HG02970 (cell line): Measurements from ENCODE around the gene CMC1.
A peak's percentile ranks its signal among the peaks of the same experiment; 100 is the strongest.
"Not testable (repeated sequence)": the region's sequence is repeated elsewhere in the genome, so short reads cannot be mapped to it uniquely, and the experiment has no call there.

Experiments
- ATAC-seq: cut with Tn5 transposase; IDR thresholded peaks from one replicate; pipeline ENCODE4 v1.9.1; 2021; ENCODE audit warnings: mild to moderate bottlenecking, moderate library complexity, moderate number of reproducible peaks; ENCODE audit not compliant: unreplicated experiment, low FRiP score

CMC1 gene

DNA sequence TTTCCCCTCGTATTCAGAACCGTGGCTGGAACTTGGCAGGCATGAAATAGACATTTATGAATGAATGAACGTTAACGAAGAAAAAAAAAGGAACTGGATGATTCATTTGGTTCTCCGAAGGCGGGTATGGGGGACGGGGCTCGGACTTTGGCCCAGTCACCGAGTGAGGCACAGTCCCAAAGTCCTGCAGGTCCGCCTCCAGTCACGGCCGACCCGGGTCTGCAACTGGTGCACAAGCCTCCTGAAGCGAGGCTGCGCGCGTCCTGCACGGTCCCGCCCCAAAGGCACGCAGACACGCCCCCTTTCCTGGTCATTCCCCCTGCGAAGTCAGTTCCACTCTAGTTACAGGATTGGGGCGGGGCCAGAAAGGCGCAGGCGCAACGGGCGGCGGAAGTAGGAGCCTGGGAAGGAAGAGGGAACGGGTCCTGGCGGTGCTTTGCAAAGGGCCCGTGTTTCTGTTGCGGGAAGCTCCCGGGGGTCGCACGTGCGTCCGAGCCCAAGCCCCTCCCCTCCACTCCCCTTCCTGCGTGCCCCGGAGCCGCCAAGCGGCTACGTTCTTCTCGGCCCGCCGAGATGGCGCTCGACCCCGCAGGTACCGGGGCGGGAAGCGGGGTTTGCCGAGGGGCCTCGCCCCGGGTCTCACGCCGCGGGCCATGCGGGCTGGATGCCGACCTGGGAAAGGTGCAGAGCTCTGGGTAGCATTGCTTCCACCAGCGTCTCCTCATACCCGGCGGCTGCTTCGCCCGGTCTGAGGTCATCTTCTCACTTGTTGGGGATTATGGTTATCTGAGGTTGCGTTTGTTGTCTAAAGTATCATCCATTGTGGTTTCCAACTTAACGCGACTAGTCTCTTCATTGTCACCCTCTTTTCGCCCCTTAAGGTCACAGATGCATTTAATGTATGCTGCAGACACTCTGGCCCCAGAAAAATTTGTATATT lies at the start of gene CMC1:
TSS of gene CMC1 (plus strand) at position 399 of the 940 bp plus-strand sequence. CDS start at position 574, 175 bp downstream.
- peak; percentile 97 for ATAC-seq

GRCh38 chr3:28198161-28198560 lies 43.3 kb upstream of the CMC1 start:
- no peak for ATAC-seq

GRCh38 chr3:28198974-28199373 lies 42.4 kb upstream of the CMC1 start:
- ATAC-seq: no peak

GRCh38 chr3:28199643-28200042 lies 41.8 kb upstream of the CMC1 start:
- not testable (repeated sequence) for ATAC-seq

- ATAC-seq: not testable (repeated sequence)
Measured at GRCh38 chr3:28200366-28200848, 41.0 kb upstream of the CMC1 start.

GRCh38 chr3:28206479-28206878 lies 34.9 kb upstream of the CMC1 start:
- ATAC-seq: no peak

GRCh38 chr3:28207000-28207733 lies 34.3 kb upstream of the CMC1 start:
- ATAC-seq: no peak

DNA sequence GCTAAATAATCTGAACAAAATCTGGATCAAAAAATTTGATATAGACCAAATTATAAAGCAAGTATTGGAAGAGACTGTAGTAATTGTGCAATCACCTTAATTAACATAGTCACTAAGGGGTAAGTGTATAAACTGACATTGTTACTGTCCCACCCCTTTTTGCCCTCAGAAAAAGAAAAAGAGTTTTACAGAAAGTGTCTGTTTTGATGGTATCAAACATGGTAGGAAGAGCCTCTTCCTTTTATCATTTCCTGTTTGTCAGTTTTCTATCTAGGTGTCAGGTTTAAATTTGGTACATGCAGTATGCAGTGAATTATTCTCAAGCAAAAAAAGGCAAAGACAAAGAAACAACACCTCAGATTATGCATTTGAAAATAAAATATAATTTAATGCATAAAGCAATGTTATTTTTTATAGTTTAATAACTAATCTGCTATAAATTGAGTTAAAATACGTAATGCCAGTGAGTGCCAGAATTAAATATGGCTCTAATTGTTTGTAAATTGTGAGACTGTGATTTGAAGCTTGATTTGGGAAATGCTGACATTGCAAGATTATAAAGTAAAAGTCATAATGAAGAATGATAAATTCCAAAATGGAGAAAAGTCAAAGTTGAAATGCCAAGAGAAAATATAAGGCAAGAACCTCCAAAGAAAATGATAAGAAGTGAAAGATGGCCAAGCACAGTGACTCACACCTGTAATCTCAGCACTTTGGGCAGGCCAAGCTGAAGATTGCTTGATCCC lies 30.3 kb upstream of the CMC1 start:
- ATAC-seq: no peak

GRCh38 chr3:28212681-28213080 lies 28.7 kb upstream of the CMC1 start:
- no peak for ATAC-seq

DNA sequence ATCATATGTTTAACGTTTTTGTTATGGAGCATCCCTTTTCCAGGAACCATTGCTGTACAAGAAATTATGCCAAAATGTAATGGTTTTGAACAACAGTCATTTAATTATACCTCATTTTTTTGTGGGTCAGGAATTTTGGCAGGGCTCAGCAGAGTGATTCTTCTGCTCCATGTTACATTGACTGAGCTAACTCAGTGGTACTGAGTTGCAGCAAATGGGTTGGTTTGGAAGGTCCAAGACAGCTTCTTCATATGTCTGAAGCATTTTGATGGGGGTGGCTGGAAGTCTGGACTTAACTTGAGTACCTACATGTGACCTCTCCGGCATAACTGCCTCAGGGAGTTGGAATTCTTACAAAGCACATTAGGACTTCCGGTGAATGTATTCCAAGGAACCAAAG lies 26.0 kb upstream of the CMC1 start:
- no peak for ATAC-seq

- ATAC-seq: no peak
Measured at GRCh38 chr3:28218071-28218916, 23.1 kb upstream of the CMC1 start.

DNA sequence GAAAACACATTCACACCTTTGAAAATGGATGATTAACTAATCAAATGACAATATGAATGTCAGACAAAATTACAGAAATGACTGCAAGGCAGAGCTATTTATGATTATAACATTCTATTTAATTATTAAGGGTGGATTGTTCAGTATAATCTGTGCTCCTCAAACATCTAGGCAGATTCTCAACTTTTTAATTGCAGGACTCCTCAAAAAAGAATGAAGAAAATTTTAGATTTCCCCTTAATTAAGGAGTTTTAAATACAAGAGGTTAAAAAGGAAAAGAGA lies 22.6 kb upstream of the CMC1 start:
- no peak for ATAC-seq

GRCh38 chr3:28224430-28224829 lies 17.0 kb upstream of the CMC1 start:
- ATAC-seq: no peak

DNA sequence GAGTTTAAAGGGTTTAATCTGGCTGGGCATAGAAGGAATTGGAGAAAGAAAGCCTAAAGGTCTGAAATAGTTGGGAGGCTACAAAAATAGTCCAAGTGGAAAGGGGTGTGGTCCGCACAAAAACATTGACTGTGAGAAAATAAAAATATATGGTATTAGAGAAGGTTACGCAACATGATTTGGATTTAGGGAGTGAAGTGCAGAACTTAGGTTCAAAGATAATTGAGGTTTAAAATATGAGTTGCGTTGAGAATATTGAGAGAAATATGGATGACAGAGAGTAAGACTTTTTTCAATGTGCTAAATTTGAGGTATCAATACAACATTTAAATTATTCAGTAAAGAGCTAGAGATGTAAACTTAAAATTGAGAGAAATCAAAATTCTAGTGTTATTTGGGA lies 15.4 kb upstream of the CMC1 start:
- ATAC-seq: no peak

DNA sequence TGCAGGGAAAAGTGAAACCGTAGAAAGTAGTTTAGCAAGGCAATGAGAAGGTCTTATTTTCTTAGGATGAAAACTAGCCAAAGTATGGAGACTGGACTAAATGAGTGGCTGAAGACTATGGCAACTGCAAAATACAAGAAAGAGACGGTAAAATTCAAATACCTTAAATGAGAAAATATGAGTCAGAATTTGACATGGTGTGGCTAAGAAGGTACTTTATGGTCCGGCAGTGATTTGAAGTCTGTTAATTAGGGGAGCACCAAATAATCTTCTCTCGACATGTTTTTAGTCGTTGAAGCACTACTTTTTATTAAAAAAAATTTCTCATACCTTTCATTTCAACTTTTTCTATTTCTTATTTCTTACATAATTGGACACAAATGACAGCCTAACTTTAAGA lies 12.8 kb upstream of the CMC1 start:
- ATAC-seq: no peak

DNA sequence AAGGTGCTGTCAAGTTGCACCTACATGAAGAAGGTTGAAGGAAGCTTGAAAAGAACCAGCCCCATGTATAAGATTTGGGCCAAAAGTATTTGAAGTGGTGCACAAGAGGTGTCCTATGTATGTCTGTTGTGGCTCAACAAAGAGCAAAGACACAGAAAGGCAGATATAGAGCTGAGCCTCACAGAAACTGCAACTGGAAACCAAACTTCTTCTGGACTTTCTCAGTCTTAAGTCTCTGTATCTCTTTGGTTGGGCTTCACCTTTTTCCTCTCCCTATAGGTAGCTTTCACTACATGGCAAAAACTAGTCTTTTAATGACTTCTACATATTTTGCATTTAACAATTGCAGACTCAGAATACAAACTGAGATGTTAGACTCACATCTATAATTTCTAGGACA lies 8.8 kb upstream of the CMC1 start:
- no peak for ATAC-seq

DNA sequence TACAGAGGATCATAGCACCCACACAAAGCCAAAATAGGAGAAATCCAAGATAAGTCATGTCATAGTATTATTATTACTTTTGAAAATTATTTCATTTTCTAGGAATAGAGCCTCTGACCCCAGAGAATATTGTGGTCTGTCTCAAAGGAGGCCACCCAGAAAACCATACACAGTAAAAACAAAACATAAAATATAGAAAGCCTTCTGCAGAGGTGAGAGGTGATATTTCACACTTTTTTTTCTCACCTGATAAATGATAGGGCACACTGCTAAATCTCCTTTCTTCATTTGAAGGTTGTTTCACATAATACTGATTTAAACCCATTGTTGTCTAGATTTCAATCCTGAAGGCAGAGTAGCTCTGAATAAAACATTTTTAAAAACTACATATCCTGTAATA lies 7.0 kb upstream of the CMC1 start:
- no peak for ATAC-seq

DNA sequence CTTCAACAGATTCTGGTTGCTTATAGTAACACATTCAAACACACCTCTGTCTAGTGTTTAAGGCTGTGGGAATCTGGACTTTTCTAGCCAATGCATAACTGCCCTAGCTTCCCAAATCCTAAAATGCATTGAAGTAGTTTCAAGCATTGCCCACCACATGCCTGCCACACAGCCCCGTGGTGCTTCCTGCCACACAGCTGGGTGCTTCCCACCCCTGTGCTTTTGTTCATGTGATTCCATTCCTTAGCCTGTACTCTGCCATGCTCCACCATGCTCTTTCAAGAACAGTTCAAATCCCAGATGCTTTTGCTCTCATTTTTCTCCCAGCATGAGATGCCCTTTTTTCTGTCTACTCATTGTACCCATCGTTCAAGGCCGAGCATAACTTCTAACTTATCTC lies 2.3 kb upstream of the CMC1 start:
- no peak for ATAC-seq

DNA sequence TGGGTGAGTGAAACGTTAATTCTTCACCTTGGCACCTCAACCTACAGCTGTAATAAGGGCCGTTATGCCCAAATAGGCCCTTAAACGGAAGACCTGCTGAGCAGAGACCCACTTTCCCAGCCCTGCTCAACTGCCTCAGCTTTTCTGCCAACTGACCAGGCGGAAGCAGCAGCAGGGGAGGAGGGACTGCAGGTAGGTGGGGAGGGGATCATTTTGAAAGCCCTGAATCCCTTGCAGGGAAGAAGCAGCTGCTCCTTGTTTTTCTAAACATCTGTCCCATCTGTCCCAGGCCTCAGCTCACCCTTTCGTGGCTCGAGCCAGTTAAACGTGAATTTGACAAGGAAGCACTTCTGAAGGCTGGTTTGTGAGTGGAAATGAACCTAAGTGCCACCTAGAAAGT lies 978 bp upstream of the CMC1 start:
- ATAC-seq: no peak

DNA sequence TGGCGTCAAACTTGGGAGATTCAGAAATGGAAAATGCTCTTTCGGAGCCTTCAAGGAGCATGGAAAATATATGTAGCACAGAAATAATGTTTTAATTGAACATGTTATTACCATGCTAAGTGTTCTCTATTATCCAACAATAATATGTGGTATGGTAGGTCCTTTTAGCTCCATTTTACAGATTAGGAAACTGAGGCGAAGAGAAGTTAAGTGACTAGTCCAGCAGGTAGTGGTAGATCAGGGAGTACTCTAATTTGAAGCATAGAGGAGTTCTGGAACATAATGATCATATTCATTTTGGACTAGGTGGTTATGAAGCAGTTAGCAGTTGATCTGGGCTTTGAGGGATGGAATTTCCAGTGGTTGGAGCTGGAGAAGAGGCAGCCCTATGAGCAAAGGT lies 1.1 kb downstream of the CMC1 start:
- no peak for ATAC-seq
